ENCODE measurements around the gene PKN2.

DNA sequence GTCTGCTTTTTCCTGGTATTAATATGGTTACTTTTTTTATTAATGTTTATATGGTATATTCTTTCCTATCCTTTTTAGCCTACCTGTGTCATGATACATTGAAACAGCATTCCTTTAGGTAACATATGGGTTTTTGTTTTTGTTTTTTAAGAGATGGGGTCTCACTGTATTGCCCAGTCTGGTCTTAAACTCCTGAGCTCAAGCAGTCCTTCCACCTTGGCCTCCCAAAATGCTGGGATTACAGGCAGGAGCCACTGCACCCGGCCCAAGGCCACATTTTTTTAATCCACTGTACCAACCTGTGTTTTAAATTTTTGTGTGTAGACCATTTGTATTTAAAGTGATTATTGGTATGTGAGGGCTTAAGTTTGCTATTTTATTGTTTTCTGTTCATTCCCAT is 43.1 kb downstream of the PKN2 start:
- TF ChIP-seq CTCF (IDR thresholded peaks at IDR 0.05) (no peak), POLR2A (IDR thresholded peaks at IDR 0.05) (no peak)

Data from thyroid gland (tissue), 4 donors.